AG09319 (cell line): Measurements from ENCODE around the gene PDZD2.

ENCODE experiments used
- DNase-seq: peaks from one replicate; pipeline ENCODE4 v3.0.0-alpha.2; 2010; ENCODE audit warnings: low read depth; ENCODE audit errors: extremely low read depth
- TF ChIP-seq, protein P1 (sequence below): IDR thresholded peaks from 2 replicates; pipeline ENCODE4 v1.5.1; 2011; ENCODE audit warnings: low read depth, mild to moderate bottlenecking, inconsistent platforms, low read length, moderate library complexity

PDZD2 gene

DNA sequence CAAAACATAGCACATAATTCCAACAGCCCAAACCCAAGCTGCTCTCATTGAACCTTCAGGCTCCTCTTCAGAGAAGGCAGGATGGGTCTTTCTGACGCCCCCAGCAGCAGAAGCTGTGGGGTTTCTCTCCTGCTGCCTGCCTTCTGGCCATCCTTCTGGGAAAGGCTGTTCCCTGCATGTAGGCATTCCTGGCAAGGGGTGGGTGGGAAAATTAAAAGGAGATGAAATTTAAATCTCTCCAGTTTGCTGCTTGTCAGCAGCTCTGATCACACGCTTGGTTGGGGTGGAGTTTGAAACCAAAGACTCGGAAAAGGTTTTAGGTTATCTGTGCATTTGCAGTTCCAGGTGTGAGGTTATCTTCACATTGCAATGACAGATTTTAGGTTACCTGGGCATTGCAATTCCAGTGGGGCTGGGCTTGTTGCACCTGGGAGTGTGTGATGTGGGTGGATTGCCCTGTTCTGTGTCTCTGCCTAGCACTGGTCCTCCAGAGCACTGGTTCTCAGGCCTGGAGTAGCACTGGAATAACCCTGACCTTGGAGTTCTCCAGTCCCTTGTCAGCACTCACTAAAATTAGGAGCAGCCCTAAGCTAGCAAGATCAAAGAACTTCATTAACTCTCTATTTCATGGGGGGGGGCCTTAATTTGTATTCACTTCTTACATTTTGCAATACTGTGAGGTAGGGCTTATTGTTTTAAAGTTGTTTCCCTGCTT is 109.7 kb downstream of the PDZD2 start:
- TF ChIP-seq, protein P1, sequence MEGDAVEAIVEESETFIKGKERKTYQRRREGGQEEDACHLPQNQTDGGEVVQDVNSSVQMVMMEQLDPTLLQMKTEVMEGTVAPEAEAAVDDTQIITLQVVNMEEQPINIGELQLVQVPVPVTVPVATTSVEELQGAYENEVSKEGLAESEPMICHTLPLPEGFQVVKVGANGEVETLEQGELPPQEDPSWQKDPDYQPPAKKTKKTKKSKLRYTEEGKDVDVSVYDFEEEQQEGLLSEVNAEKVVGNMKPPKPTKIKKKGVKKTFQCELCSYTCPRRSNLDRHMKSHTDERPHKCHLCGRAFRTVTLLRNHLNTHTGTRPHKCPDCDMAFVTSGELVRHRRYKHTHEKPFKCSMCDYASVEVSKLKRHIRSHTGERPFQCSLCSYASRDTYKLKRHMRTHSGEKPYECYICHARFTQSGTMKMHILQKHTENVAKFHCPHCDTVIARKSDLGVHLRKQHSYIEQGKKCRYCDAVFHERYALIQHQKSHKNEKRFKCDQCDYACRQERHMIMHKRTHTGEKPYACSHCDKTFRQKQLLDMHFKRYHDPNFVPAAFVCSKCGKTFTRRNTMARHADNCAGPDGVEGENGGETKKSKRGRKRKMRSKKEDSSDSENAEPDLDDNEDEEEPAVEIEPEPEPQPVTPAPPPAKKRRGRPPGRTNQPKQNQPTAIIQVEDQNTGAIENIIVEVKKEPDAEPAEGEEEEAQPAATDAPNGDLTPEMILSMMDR = no peak
- DNase-seq = no peak

DNA sequence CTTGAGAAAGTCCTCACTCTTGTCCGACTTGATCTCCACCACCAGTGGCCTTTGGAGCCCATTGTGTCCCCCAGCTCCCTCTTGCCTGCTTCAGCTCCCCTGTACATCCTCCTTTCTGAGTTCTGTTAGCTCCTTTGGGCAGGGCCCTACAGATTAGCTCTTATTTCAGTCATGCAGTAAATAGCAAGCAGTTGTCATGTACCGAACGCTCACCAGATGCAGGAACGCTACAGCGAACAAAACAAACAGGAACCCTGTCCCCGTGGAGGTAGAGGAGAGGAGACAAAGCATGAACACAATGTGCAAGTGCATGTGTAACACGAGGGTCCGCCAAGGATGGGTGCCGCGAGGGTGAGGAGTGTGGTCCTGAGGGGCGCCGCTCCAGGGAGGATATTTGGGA is 111.3 kb downstream of the PDZD2 start:
- TF ChIP-seq, protein P1 = no peak
- DNase-seq = no peak

DNA sequence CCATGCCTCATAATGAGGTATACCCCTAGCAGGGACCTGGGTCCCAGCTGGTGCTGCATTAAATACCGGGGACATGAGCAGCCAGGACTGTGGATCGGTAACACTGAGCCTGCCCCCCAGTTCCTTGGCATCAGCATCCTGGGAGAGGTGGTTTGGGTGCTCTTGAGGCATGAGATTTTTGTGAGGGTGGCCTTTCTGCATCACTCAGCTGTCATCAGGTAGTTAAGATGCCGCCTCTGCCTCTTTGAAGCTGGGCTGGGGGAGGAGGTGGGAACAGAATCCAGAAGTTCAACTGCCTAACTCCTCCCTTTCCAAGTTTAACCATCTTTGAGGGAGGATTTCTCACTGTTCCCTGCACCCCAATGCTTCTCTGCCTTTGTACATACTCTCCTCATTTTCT is 112.7 kb downstream of the PDZD2 start:
- TF ChIP-seq, protein P1 = no peak
- no peak for DNase-seq

DNA sequence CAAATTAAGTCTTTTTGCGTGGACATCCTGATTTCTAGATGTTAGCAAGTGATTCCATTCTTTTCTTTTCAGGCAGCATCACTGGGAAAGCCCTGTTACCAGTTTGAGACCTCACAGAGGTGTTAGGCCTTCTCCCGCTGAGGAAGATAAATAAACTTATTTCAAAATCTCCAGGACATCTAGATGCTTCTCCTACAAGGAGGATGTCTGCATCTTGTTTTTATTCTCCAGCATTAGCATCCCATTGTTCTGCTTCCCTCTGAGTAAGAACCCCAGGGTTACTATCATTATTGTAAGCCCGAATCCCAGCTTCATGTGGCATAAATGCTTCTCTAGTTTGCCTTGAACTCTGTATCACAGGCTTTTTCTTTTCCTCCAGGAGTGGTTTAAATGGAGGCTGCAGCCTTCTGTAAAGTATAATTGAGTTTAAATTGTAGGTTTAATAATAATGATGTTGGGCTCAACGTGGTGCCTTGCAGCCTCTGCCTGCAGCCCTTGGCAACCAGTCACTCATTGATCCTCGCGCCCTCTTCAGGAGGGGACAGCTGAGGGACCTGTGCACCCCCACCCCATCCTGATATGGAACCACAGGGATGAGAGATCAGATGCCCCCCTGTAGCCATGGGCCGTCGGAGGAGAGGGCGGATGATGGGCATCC is 114.9 kb downstream of the PDZD2 start:
- TF ChIP-seq, protein P1 = no peak
- no peak for DNase-seq

DNA sequence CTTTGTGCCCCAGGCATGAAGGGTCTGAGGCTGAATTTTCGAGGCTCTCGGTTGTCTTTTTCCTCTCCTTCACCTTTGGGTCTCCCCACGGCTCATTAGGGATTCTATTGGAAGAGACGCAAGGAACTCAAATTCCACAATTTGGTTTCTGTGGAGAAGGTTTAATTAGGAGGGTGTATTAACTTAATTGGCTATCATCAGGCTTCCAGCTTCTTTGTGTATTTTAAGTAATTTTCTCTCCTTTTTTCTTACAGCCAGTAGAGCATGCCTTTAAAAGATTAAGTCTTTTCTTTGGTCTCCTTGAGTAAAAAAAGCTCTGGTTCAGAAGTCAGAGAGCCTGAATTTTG is 115.4 kb downstream of the PDZD2 start:
- no peak for DNase-seq

DNA sequence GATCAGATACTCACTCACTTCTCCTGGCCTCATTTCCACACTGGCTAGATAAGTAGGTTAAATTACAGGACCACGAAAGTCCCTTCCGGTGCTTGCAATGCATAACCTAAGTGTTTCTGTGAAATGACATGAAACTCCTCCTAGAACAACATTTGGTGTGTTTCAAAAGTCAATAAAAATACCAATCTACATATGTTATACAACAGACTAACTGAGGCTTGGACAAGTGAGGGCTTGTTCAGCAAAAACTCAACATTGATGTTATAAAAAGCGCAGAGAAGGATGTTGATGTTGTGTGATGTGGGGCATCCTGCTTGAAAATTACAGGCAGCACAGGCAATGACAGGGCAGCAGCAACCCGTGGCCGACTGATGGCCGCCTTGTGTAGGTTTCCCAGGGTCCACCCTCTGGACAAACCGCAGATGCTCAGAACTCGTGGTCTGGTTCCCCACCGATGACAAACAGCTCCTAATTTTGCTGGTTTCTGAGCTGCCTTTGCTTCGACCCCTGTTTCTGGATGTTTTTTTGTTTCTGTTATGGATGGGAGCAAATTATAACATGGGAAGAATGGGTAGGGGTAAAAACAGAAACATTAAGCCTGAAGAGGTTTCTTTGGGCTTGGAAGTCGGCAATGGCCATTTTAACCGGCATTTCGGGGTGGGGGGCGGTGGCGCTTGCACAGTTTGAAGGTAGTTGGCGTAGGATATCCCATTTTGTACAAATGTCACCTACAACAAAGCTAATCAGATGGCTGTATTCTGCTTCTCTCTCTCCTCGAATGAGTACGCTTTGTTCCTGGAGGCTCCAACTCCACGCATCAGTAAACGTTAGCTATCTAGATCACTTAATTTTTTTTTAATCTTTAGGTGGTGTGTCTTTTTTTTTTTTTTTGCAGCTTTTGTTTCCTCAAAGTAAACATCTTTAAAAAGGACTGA is 116.1 kb downstream of the PDZD2 start:
- TF ChIP-seq, protein P1 = no peak
- no peak for DNase-seq

More for the DNA sequence above, 115.4 kb downstream of the PDZD2 start:
- TF ChIP-seq, protein P1 = no peak
